Measurements from ENCODE around the gene PRKAR1B.

PRKAR1B gene

DNA sequence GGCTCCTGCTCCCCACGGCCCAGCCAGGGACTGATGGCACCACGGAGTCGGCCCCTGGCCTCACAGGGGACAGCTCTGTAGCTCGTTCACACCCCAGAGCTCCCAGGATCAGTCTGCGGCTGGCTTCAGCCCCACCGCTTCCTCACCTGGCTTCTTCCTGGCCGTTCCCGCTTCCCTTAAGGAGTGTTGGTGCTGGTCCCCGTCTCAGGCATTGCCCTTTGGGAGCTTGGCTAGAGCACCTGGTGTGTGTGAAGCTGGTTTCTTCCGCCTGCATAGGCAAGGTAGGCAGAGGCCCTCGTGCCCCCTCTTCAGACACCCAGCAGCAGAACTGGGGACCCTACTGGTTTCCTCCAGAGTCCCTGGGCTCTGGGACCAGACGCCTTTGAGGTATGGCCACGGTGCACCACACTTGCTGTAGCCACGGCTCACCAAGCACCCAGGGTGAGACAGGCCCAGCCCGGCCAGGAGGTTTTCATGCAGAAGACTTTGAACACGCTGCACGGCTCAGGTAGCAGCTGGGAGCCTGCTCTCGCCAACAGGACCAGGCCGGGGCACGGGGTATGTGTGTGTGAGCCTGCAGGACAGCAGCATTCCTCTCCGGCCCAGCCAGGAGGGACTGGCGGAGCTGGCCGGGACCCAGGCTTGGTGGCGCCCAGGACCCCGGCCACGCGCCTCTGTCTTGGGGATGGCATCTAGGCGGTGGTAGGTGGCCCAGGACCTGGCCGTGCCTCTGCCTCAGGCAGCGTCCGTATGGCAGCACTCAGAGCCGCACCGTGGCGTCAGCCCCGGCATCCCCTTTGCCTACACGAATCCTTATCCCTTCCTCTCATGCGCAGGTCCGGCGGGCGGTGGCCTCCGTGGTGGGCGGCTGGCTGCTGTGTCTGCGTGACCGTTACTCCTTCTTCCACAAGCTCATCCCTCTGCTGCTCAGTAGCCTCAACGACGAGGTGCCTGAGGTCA, 13.2 kb upstream of the PRKAR1B start:
- no peak for DNase-seq

DNA sequence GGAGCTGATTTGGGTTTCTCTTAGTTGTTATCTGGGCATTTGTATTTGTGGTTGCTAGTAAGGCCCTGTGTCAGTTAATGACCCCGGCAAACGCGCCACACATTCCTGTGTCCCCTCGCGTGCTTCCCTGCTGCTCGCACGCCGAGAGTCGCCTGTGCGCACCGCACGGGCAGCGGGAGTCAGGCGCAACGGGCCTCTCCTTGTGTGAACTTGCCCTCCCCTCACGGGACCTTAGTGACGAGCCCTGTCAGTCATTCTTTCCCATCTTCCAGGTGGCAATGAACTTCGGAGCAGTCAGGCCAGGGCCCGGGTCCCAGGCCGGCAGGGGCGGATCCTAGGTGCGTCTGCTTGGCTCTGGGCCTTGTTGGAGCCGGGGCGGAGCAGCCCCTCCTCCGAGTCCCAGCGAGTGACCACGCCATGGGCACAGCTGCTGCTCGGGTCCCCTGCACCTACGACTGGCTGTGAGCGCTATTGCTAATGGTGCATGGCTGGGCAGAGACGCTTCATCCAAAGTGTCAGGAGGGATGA, 12.4 kb upstream of the PRKAR1B start:
- no peak for DNase-seq

DNA sequence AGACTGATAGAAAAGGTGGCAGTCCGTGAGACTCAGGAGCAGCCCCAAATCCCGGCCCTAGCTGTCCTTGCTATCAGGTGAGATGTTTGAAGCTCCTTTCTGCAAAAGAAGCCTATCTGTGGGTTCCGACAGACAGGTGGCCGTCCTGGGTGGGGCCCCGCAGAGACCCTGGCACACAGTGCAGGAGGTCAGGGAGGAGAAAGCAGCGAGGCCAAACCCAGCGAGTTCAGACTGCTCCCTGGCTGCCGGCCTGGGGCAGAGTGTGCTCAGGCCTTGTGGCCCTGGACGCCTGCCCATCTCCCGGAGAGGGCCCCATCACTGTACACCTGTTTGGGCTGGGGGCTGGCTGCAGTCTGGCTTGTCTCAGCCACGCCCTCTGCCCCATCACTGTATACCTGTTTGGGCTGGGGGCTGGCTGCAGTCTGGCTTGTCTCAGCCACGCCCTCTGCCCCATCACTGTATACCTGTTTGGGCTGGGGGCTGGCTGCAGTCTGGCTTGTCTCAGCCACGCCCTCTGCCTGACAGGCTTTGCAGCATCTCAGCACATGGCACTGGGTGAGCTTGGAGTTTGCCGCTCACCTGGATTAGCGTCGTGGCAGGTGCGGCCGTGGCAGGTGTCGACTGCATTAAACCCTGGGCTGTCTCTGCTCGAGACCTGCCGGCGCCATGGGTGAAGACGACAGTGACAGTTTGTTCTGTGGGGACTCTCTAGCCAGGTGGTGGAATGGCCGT, 11.8 kb upstream of the PRKAR1B start:
- no peak for DNase-seq

DNA sequence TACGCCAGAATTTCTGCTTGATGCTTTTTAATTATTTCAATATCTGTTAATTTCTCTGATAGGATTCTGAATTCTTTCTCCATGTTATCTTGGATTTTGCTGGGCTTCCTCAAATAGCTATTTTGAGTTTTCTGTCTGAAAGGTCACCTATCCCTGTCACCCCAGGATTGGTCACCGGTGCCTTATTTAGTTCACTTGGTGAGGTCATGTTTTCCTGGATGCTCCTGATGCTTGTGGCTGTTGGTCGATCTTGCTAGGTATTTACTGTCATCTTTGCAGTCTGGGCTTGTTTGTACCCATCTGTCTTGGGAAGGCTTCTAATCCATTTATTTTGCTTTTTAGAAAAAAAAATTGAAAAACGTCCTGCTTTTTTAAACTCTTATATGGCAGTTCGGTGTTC, 11.2 kb upstream of the PRKAR1B start:
- DNase-seq = no peak

DNA sequence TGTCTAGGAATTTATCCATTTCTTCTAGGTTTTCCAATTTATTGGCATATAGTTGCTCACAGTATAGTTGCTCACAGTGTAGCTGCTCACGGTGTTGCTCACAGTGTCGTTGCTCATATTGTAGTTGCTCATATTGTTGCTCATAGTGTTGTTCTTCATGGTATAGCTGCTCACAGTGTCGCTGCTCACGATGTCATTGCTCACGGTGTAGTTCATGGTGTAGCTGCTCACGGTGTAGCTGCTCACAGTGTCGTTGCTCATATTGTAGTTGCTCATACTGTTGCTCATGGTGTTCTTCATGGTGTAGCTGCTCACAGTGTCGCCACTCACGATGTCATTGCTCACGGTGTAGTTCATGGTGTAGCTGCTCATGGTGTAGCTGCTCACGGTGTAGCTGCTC, 7.7 kb upstream of the PRKAR1B start:
- no peak for DNase-seq

DNA sequence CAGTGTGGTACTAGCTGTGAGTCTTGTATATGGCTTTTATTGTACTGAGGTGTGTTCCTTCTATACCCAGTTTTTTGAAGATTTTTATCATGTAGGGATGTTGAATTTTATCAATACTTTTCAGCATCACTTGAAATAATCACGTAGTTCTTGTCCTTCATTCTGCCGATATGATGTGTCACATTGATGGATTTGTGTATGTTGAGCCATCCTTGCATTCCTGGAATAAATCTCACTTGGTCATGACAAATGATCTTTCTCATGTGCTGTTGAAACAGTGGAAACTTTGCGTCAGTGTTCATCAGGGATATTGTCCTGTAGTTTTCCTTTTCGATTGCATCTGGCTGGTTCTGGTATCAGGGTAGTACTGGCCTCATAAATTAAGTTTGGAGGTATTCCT, 7.1 kb upstream of the PRKAR1B start:
- no peak for DNase-seq

DNA sequence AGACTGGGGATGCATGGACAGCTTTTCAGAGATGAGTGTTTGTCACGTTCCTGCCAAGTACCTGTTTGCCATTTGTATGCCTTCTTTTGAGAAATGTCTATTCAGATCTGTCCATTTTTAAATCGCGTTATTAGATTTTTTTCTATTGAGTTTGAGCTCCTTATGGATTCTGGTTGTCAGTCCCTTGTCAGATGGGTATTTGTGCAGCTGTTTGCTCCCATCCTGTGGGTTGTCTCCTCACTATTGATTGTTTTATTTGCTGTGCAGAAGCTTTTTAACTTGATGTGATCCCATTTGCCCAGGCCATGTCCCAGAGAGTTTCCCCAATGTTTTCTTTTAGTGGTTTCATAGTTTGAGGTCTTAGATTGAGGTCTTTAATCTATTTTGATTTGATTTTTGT, 5.5 kb upstream of the PRKAR1B start:
- no peak for DNase-seq

DNA sequence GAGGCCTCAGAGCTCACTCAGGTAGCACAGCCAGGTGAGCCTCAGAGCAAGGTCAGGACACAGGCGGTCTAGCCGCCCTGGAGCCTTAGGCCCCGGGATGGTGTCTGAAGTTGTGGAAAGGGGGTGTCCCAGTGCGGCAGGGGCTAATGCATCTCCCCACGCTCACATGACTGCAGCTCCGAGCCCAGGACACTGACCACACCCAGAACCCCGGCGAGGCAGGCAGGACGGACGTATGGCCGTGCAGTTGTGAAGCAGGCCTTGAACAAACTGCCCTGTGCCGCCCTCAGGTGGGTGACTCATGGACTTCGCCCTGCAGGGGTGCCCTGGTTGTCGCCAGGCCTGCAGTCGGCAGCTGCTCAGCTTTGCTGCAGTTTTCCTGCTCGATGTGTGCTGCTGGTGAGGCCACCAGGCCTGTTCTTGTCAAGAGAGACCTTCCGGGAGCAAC, 5.0 kb upstream of the PRKAR1B start:
- no peak for DNase-seq

DNA sequence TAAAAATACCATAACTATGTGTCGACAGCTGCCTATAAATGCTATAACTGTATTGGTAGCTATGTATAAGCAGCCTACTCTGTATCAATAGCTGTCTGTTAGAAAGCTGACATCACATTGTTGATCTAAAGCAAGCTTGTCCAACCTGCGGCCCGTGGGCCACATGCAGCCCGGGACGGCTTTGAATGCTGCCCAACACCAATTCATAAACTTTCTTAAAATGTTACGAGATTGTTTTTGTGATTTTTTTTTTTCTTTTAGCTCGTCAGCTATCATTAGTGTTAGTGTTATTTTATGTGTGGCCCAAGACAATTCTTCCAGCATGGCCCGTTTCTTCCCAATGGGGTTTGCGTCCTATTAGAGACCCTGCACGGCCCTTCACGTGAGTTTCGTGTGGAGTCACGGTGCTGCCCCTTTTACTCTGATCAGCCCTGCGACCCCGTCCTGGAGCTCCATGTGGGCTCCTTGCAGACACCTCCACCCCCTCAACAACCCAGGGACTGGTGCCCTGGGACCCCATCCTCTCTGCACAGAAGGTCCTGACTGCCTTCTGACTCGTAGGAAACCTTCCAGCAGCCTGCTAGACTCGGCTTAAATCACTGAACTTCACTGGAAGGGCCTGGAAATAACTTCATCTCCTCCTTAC, 4.5 kb upstream of the PRKAR1B start:
- no peak for DNase-seq

DNA sequence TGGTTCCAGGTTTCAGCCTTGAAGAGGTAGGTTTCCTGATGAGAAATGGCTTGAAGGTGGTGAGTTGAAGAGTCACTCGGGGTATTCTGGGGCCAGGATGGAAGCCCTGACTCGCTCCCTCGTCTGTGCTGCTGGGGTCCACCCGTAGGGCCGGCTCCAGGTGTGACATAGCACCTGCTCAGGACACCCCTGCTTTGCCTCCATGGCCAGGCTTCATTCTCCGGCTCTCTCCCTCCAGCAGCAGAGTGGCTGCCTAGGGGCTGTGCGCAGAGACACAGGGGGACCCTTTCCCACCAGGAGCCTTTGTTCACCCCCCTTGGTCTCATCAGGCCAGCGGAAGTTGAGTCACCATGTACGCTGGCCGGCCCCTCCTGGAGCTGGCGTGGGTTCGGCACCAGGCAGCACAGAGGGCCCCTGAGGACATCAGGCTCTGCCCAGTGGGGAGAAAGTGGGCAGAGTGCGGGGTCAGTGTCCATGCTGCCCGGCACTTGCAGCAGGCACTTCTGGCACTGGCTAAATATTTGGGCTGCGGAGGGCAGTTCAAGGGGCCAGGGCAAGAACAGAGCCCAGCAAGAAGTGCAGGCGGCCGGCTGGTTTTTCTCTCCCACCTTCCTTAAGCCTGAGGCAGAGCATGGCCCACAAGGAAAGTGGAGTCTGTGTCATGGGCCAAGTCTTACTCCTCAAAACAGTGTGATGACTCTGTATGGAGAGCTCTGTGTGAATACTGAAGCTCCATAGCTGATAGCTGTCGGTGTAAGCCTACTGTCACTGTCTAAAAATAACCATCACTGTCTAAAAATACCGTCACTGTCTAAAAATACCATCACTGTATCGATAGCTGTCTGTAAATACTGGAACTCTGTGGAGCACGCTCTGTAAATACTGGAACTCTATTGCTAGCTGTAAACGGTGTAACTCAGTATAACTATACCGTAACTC, 3.7 kb upstream of the PRKAR1B start:
- DNase-seq = no peak

DNA sequence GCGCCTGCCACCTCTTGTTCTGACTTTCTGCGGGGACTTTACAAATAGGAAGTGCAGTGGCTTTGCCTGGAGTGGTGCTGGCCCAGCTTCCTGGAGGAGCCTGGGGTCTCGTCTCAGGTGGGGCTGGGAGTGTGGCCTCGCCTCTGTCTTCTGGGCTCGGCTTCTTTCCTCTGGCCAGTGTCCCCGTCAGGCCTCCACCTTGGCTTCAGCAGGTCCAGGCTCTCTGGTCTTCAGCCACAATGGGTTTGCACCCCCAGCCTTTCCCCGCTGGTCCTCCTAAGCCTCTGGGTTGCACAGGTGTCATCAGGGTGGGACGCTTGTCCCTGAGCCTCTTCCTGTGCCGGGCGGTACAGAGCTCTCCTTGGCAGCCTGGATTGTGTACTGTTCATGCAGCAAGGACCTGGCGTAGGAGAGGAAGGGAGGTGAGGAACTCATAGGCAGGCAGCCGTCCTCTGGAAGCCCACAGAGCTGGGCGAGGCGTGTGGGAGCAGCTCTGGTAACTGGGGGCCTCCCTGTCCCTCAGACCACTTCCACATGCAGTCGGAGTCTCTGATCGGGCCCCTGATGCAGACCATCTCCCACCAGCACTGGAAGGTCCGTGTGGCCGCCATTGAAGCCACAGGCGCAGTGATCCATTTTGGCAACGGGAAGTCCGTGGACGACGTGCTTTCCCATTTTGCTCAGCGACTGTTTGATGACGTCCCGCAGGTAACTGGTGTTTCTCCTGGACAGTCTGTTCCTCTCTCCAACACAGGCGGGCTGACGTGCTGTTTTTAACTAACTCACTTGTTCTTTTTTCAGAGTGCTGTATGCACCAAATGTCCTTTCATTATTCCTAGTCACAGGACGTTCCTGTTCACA, 2.3 kb upstream of the PRKAR1B start:
- DNase-seq = no peak

DNA sequence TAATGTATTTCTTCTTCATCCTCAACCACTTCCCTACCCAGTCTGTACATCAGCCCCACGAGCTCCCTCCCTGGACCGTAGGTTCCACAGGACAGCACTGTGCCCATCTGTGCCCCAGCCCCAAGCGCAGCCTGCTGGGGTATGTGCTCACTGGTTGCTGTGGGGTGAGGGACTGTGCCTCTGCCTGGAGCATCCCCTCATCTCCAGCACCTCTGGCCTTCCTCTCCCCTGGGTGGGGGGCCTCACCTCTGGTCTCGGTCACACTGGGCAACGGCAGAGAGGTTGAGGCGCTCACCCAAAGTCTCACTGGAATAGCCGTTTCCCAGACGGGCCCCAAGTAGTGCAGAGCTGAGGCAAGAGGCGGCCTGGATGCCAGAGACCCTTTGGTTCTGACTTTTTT, 1.5 kb upstream of the PRKAR1B start:
- DNase-seq = no peak

DNA sequence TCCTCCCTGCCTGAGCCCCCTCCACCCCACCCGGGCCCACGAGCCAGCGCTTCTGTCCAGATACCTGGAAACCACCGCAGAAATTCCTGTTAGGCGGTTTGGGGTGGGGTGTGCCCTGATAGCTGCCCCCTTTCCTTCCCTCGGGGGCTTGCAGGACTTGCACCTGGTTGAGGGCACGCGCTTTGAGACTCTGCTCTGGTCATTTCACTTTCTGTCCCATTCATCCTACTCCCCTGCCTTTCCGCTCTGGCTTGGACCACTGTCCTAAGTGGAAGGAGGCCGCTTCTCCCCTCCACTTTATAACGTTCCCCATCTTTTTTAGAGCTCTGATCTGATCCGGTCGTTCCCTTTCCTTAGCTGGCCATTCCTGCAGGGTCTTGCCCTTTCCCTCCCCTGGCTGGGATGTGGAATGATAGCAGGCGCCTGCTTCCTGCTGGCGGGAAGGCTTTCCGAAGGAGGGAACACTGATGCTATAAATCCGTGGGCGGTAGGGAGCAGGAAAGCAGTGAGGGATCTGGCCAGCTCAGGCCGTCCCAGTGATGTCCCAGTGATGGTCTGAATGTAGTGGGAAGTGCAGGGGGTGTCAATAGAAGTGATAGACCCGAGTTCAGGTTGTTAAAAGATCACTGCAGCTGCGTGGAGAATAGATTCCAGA, 852 bp upstream of the PRKAR1B start:
- DNase-seq = no peak

DNA sequence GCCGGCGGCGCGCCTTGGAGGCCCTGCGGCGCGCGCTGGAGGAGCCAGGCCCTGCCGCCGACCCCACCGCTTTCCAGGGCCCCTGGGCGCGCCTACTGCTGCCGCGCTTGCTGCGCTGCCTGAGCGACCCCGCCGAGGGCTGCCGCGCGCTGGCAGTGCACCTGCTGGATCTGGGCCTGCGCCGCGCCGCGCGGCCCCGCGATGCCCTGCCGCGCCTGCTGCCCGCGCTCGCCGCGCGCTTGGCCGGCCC, 302 bp downstream of the PRKAR1B start:
- no peak for DNase-seq

DNA sequence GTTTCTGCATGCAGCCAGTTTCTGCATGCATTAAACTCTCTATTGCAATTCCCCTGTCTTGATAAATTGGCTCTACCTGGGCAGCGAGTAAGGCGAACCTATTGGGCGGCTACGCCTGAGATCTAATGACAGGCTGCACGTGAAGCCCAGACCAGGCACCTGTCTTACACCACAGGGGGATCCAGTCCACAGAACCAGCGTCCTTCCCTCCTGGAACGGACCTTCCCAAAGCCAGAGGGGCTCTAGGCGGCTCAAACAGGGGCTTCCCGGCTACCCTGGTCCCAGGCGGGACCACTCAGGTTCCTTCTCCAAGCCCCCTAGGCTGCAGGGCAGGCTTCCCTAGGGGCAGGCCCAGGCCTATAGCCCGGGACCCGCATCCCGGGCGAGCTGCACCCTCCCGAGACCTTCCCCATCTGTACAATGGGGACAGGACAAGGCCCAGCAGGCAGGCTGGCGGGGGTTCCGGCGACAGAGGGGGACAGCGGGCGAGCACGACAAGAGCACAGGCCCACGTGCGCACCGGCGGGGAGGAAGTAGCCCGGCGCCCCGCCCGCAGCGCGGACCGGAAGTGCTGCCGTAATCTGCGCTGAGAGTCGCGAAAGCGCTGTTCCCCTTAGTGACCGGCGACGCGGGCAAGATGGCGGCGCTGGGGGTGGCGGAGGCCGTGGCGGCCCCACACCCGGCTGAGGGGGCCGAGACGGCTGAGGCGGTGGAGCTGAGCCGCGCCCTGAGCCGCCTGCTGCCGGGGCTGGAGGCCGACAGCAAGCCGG, 812 bp downstream of the PRKAR1B start, which contains the start of gene DNAAF5:
TSS of gene DNAAF5 (plus strand) at position 616 of the 770 bp plus-strand sequence. CDS start at position 638, 22 bp downstream.
- peak; percentile 90 for DNase-seq

DNA sequence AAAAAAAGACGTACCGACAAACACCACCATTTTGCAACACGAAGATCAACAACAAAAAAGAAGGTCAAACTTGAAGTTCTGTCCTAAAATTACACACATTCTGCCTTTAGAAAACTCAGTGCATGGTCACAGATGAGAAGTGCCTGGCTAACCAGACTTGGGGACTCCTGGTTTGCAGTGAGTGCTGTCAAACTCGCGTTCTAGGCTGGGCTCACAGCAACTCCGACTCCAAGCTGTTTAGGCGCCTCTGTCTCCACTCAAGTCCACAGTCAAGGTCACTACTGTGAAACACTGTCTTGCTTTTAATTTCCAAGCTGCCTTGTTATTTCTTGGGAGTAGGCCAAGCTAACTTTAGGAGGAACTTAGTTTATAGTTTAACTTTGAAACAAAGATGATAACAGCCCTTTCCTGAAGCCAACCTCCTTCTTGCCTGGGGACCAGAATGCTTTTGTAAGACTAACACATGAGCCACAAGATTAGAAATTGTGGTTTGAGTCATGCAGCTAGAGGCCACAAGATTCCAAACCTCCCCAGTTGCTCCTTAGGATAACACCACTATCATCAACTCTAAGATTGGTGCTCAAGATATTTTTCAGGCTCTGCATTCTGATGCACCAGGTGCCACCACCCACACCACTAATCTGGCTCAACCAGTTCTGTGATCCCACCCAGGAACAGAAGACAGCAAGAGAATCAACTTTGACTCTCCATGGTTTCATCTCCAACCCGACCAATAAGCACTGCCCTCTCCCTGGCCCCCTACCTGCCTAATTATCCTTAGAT, 1.7 kb downstream of the PRKAR1B start:
- DNase-seq = no peak

DNA sequence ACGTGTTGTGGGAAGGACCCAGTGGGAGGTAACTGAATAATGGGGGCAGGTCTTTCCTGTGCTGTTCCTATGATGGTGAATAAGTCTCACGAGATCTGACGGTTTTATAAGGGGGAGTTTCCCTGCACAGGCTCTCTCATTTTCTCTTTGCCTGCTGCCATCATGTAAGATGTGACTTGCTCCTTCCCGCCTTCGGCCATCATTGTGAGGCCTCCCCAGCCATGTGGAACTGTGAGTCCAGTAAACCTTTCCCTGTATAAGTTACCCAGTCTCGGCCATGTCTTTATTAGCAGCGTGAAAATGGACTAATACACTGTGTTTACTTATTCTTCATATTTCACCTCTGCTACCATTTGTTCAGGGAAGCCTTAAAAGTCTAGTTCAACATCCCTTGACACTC, 2.8 kb downstream of the PRKAR1B start:
- no peak for DNase-seq

DNA sequence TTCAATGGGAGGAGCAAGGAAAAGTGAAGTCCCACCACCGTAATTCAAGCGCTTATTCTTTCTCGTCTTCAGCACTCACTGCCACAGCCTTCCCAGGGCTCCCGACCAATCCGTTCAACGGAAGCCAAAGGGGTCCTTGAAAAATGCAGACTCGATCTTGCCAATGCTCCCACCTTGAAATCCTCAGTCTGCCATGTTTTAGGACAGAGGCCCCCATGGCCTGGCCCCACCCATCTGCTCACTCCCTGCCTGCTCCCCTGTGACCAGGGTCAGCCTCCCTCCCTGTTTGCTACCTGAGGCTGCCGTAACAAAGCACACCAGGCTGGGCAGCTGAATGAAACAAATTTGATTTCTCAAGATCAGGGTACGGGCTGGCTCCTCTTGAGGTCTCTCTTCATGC, 3.5 kb downstream of the PRKAR1B start:
- no peak for DNase-seq

DNA sequence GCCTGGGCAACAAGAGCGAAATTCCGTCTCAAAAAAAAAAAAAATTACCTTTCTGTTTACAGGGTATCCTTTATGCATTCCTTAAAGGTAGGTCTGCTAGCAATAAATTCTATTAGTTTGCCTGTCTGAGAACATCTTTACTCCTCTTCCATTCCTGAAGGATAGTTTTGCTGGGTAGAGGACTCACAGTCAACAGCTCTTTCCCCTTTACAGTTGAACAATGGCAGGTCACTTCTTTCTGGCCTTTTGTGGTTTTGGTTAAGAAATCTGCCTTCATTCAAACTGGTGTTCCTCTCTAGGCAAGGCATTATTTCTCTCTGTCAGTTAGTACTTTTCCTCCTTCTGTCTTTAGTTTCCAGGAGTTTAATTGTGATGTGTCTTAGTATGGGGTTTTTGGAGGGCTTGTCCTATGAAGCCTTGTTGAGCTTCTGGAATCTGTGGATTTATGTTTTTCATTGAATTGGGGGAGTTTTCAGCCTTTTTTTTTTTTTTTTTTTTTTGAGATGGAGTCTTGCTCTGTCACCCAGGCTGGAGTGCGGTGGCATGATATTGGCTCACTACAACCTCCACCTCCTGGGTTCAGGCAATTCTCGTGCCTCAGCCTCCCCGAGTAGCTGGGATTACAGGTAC, 5.3 kb downstream of the PRKAR1B start:
- no peak for DNase-seq

All from stimulated activated CD8-positive, alpha-beta memory T cell treated with anti-CD3 and anti-CD28 coated beads, Interleukin-4, amount 100 ng/mL, for 48 hours (primary cell).